ENCODE measurements around the gene ALKBH4.
A peak's percentile ranks its signal among the peaks of the same experiment; 100 is the strongest.
"Not testable (repeated sequence)": the region's sequence is repeated elsewhere in the genome, so short reads cannot be mapped to it uniquely, and the experiment has no call there.

ALKBH4 gene

DNA sequence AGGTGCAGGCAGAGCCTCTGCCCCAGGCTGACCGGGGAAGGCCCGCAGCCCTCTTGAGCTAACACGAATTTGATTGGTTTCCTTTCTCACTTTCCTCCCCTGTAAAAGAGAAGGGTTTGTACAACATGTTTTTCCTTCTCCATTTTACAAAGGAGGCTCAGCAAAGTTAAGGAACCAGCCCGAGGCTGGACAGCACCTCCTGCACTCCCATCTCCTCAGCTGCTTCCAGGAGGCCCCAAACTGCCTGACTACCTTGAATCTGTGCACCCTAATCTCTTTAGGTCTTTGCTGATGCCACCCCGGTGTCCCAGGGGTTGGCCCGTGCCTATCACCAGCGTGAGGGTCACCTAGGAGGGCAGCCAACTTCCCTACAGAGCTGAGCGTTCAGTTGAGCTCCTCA is 4.2 kb downstream of the ALKBH4 start:
- TF ChIP-seq, protein P1, sequence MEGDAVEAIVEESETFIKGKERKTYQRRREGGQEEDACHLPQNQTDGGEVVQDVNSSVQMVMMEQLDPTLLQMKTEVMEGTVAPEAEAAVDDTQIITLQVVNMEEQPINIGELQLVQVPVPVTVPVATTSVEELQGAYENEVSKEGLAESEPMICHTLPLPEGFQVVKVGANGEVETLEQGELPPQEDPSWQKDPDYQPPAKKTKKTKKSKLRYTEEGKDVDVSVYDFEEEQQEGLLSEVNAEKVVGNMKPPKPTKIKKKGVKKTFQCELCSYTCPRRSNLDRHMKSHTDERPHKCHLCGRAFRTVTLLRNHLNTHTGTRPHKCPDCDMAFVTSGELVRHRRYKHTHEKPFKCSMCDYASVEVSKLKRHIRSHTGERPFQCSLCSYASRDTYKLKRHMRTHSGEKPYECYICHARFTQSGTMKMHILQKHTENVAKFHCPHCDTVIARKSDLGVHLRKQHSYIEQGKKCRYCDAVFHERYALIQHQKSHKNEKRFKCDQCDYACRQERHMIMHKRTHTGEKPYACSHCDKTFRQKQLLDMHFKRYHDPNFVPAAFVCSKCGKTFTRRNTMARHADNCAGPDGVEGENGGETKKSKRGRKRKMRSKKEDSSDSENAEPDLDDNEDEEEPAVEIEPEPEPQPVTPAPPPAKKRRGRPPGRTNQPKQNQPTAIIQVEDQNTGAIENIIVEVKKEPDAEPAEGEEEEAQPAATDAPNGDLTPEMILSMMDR (IDR thresholded peaks at IDR 0.05), result no peak
- 0 out of 2 replicates have a peak overlapping the region, but pooled peaks have one; percentile 8 for H3K27ac ChIP-seq

DNA sequence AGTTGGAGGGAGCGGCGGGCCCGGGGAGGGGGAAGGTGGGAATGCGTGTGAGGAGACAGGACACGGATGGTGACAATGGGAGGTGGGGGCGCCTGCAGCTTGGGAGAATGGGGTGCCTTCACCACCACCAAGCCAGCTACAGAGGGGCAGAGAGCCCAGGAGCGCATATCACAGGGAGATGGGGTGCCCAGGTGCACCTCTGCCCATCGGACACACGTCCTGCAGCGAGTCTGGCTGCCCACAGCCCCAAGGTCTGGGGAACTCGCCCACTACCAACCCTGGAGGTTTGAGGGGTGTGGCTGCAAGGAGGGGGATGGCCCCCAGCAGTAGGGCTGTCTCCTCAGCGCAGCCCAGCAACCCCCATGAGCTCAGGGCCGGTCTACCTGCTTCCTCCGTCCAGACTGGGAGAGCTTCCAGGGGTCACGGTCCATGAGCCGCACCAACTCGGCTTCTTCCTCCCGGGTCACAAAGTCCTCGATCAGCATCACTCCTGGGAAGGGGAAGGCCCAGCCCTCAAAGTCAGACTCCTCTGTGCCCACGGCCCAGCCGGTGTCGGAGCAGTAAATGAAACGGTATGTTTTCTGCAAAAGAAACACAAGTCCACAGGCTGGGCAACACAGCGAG is 5.3 kb downstream of the ALKBH4 start:
- no peak overlapping the region for H3K27ac ChIP-seq
- no peak for TF ChIP-seq ZFX (IDR thresholded peaks at IDR 0.05; ENCODE audit: borderline replicate concordance)
- TF ChIP-seq, protein P1 (IDR thresholded peaks at IDR 0.05), result no peak

DNA sequence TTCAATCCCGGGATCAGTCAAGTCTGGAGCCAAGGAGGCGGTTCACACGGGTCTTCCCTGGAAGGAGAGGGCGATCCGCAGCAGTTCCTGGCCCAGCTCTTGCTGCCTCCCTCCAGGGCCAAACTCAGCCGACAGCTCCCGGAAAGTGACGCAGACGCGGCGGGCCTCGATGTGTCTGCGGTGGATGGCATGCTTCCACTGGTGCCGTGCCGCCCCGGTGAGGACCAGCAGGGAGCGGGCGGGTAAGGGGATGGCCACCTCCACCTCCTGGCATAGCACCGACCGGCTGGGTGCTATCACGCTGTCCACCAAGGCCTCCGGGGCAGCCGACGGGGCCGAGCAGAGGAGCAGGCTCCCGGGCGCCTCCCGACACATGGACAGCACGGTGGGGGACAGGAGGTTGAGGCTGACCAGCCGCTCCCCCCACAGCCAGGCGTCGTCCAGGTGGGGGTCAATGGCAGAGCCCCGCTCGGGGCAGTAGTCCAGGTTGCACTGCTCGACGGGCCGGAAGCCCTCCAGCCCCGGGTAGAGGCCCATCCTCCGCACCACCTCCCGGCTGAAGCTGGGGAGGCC is 7.2 kb downstream of the ALKBH4 start:
- TF ChIP-seq, protein P1 (IDR thresholded peaks at IDR 0.05), result no peak
- TF ChIP-seq ZFX (IDR thresholded peaks at IDR 0.05; ENCODE audit: borderline replicate concordance), result no peak
- no peak overlapping the region for H3K27ac ChIP-seq

DNA sequence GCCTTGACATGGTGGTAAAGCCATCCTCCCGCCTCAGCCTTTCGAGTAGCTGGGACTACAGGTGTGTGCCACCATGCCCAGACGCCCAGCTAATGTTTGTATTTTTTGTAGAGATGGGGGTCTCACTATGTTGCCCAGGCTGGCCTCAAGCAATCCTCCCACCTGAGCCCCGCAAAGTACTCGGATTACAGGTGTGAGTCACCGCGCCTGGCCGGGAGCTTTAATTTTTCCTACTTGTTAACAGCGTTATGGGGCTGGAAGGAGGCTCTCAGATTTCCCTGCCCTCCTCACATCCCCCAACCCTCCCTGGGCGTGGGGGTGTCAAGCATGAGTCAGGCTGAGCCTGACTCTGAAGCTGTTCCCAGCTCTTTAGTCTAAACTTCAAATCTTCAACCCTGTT is 8.3 kb downstream of the ALKBH4 start:
- H3K27ac ChIP-seq, result no peak overlapping the region

DNA sequence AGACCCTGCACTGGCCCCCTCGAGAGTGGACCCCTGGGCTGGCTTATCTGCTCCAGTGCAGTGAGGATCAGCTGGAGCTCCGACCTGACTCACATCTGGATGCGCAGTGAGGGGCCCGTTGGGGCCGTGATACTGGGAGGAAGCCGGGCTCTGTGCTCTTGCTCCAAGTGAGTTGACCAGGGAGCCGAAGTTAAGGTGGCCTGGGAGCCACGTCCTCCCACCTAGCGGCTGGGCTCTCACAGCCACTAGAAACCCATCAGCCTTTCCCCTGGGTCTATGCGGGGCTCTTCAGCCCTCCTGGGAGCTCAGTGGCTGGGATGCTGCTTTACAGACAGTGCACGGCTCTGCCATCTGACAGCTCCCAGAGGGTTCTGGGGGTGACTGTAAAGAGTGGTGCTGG is 9.1 kb downstream of the ALKBH4 start:
- H3K27ac ChIP-seq, result no peak overlapping the region
- no peak for TF ChIP-seq ZFX (IDR thresholded peaks at IDR 0.05; ENCODE audit: borderline replicate concordance)
- TF ChIP-seq, protein P1 (IDR thresholded peaks at IDR 0.05), result no peak

More for the DNA sequence above, 8.3 kb downstream of the ALKBH4 start:
- TF ChIP-seq, protein P1 (IDR thresholded peaks at IDR 0.05), result no peak
- TF ChIP-seq ZFX (IDR thresholded peaks at IDR 0.05; ENCODE audit: borderline replicate concordance), result no peak

DNA sequence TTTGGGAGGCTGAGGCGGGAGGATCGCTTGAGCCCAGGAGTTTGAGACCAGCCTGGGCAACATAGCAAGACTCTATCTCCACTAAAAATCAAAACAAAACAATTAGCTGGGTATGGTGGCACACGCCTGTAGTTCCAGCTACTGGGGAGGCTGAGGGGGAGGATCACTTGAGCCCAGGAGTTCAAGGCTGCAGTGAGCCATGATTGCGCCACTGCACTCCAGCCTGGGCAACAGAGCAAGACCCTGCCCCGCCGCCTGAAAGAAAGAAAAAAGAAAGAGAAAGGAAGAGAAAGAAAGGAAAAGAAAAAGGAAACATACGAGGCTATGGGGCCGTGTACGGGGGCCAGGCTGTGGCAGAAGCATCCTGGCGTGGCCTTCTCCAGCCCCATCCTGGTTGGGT is 9.7 kb downstream of the ALKBH4 start:
- H3K27ac ChIP-seq, result not testable (repeated sequence)

DNA sequence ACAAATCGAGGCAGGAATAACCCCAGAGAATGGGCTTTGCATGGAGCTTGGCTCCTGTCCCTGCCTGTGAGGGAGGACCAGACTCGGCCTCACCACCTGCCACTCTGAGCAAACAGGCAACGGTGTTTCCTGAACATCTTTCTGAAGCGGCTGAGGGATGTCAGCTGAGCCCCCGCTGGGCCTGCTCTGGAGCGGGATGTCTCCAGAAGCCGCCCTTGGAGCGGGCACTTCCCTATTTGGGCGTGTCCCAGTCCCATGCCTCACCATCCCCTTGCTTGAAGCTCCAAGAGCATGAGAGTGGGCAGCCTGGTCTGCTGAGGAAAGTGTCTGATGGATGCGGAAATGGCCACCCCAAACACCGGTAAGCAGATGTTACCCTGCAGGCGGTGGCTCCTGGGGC is 10.2 kb downstream of the ALKBH4 start:
- TF ChIP-seq, protein P1 (IDR thresholded peaks at IDR 0.05), result no peak
- TF ChIP-seq ZFX (IDR thresholded peaks at IDR 0.05; ENCODE audit: borderline replicate concordance), result no peak
- no peak overlapping the region for H3K27ac ChIP-seq

DNA sequence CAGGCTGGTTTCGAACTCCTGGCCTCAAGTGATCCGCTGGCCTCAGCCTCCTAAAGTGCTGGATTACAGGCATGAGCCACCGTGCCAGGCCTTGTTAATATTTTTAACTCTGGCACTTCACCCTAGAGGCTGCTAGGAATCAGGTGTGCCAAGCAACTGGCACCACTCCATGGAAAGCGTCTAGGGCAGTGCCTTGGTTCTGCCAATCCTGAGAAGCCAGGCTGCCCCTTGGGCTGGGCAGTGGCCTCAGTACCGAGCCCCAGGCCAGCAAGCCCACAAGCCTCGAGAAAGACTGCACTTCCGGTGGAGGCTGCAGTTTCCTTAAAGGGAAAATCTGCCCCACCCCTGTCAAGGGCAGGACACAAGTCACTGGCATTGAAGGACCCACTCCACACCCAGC is 11.3 kb downstream of the ALKBH4 start:
- TF ChIP-seq, protein P1 (IDR thresholded peaks at IDR 0.05), result no peak
- TF ChIP-seq ZFX (IDR thresholded peaks at IDR 0.05; ENCODE audit: borderline replicate concordance), result no peak
- H3K27ac ChIP-seq, result no peak overlapping the region

Data from 22Rv1 (cell line).